Calu3 (cell line): Measurements from ENCODE around the gene PRDX6. TPM values are rescaled to one million over a fixed set of nuclear protein-coding genes. Genes with fewer than 3 reads are reported as not detected.

Experiments
- BruUV-seq: library from RNA; stranded (reverse); fragments of 400-500 nt; replicated peaks from 2 replicates; lab custom pipeline; 2021; lab: Mats Ljungman, UMichigan
- CTCF ChIA-PET: fragments of 300-600 bp; sonication (Branson Sonifier 250); formaldehyde crosslinking; loops from one replicate; lab custom pipeline; 2022; ENCODE audit warnings: antibody characterized with exemption; lab: Charles Lee
- DNase-seq: peaks from one replicate; pipeline ENCODE4 v3.0.0; 2022
- H3K27ac Mint-ChIP-seq: one replicate; pipeline ENCODE4 v1.8.0; 2022; ENCODE audit warnings: mixed read lengths; ENCODE audit not compliant: unreplicated experiment
- H3K27me3 Mint-ChIP-seq: one replicate; pipeline ENCODE4 v1.8.0; 2022; ENCODE audit warnings: mixed read lengths; ENCODE audit not compliant: unreplicated experiment
- H3K36me3 Mint-ChIP-seq: one replicate; pipeline ENCODE4 v1.8.0; 2022; ENCODE audit warnings: mild to moderate bottlenecking, moderate library complexity, mixed read lengths; ENCODE audit not compliant: insufficient read depth, unreplicated experiment
- H3K4me1 Mint-ChIP-seq: one replicate; pipeline ENCODE4 v1.8.0; 2022; ENCODE audit warnings: mild to moderate bottlenecking, low read depth, mixed read lengths; ENCODE audit not compliant: unreplicated experiment
- H3K4me3 Mint-ChIP-seq: one replicate; pipeline ENCODE4 v1.8.0; 2022; ENCODE audit warnings: mild to moderate bottlenecking, low read depth, moderate library complexity, mixed read lengths; ENCODE audit not compliant: unreplicated experiment
- H3K9me3 Mint-ChIP-seq: one replicate; pipeline ENCODE4 v1.8.0; 2022; ENCODE audit warnings: low read depth, mixed read lengths; ENCODE audit not compliant: unreplicated experiment
- intact Hi-C: fragments of 100-400 bp; cut with micrococcal nuclease; formaldehyde crosslinking; loops from one replicate; pipeline ENCODE4 v1.10.0; 2022; ENCODE audit not compliant: unreplicated experiment
- total RNA-seq: library from RNA; stranded (reverse); gene quantifications from 2 replicates; pipeline ENCODE4 v1.2.3, GENCODE V29; 2022
- TF ChIP-seq, protein P1 (sequence below): fragments of 200-600 bp; IDR thresholded peaks from one replicate; pipeline ENCODE4 v1.8.0; 2022; ENCODE audit warnings: antibody characterized with exemption; ENCODE audit not compliant: unreplicated experiment

Gene PRDX6
- total RNA-seq, 1 experiment from 2014 or later: 360 TPM

GRCh38 chr1:173530795-173531693 lies 53.9 kb downstream of the PRDX6 start:
- H3K9me3 Mint-ChIP-seq: no peaks in the 10 kb centered on the region
- TF ChIP-seq, protein P1, sequence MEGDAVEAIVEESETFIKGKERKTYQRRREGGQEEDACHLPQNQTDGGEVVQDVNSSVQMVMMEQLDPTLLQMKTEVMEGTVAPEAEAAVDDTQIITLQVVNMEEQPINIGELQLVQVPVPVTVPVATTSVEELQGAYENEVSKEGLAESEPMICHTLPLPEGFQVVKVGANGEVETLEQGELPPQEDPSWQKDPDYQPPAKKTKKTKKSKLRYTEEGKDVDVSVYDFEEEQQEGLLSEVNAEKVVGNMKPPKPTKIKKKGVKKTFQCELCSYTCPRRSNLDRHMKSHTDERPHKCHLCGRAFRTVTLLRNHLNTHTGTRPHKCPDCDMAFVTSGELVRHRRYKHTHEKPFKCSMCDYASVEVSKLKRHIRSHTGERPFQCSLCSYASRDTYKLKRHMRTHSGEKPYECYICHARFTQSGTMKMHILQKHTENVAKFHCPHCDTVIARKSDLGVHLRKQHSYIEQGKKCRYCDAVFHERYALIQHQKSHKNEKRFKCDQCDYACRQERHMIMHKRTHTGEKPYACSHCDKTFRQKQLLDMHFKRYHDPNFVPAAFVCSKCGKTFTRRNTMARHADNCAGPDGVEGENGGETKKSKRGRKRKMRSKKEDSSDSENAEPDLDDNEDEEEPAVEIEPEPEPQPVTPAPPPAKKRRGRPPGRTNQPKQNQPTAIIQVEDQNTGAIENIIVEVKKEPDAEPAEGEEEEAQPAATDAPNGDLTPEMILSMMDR: no peak
- peaks cover 11% of the 10 kb centered on the region for H3K4me1 Mint-ChIP-seq
- intact Hi-C loops: no loop called here
- CTCF ChIA-PET: no interaction called here
- DNase-seq: no peak
- no peaks in the 10 kb centered on the region for H3K27me3 Mint-ChIP-seq
- no peaks in the 10 kb centered on the region for H3K36me3 Mint-ChIP-seq
- no TSS peak for BruUV-seq
- H3K27ac Mint-ChIP-seq: no peak overlapping the region
- no peak overlapping the region for H3K4me3 Mint-ChIP-seq

DNA sequence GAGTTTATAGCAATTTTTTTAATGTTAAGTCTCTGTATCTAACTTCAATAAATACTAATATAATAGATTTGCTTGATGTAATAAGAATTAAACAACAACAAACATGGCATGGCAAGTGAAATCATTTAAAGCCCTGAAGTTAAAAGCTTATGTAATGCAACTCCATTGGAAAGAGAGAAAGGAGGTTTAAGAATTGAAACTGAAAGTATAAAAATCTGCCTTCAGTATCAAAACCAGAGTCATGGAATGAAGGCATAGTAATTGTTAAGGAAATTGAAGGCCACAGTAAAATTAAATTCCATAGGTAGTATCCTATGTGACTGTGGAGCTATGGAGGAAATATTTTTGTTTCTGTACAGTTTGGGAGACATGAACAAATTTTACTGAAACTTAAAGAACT lies 55.1 kb downstream of the PRDX6 start:
- no peak overlapping the region for H3K4me3 Mint-ChIP-seq
- no peaks in the 10 kb centered on the region for H3K27me3 Mint-ChIP-seq
- no peak overlapping the region for H3K27ac Mint-ChIP-seq
- no peaks in the 10 kb centered on the region for H3K36me3 Mint-ChIP-seq
- BruUV-seq: no TSS peak
- CTCF ChIA-PET: no interaction called here
- H3K9me3 Mint-ChIP-seq: no peaks in the 10 kb centered on the region
- peaks cover 11% of the 10 kb centered on the region for H3K4me1 Mint-ChIP-seq
- intact Hi-C loops: no loop called here
- DNase-seq: no peak
- TF ChIP-seq, protein P1: no peak

DNA sequence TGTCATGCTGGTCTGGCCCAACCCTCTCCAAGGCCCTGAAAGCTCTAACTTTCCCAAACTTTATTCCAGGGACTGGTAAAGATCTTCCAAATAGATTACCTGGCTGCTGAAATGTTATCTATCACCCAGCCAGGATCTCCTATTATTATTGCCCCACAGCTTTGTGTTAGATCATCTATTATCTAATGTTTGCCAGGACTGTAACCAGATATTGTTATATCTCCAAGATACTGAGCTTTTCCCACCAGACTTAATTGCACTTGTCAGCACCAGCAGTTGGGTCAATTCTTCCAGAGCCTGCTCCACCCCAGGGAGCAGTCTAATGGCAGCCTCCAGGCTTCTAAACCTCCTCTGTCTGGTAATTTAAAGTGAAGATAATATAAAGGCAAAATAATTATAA lies 59.1 kb downstream of the PRDX6 start:
- no TSS peak for BruUV-seq
- H3K27ac Mint-ChIP-seq: no peak overlapping the region

More for the DNA sequence above, 59.1 kb downstream of the PRDX6 start:
- TF ChIP-seq, protein P1: no peak
- no peak for DNase-seq
- Mint-ChIP-seq H3K4me3 (no peak overlapping the region), H3K27me3 (peaks cover 12% of the 10 kb centered on the region), H3K4me1 (peaks cover 11% of the 10 kb centered on the region), H3K36me3 (no peaks in the 10 kb centered on the region), H3K9me3 (no peaks in the 10 kb centered on the region)
- CTCF ChIA-PET: no interaction called here
- intact Hi-C loops: no loop called here

Other genes starting within 250 kb of the PRDX6 start
- gene SLC9C2, start 125.7 kb downstream of the PRDX6 start, total RNA-seq: not detected in 2 replicates
- gene TEX50, start 158.0 kb downstream of the PRDX6 start, total RNA-seq: not detected in 2 replicates
- gene ANKRD45, start 192.5 kb downstream of the PRDX6 start, total RNA-seq: not detected in 2 replicates
- 21.6 and 22.2 TPM in 2 replicates for gene KLHL20, start 237.6 kb downstream of the PRDX6 start, total RNA-seq